GM21576 (cell line): ENCODE results near the gene SMIM36.
"Not testable (repeated sequence)": the region's sequence is repeated elsewhere in the genome, so short reads cannot be mapped to it uniquely, and the experiment has no call there.

ENCODE experiments used
- ATAC-seq: cut with Tn5 transposase; IDR thresholded peaks from one replicate; pipeline ENCODE4 v1.9.1; 2021; ENCODE audit warnings: mild to moderate bottlenecking, moderate library complexity; ENCODE audit not compliant: unreplicated experiment

Gene SMIM36

GRCh38 chr17:55436224-55437158 is 74.8 kb downstream of the SMIM36 start:
- no peak for ATAC-seq

- ATAC-seq: no peak
These were observed 75.8 kb downstream of the SMIM36 start for GRCh38 chr17:55435408-55435807.

GRCh38 chr17:55434721-55435120 is 76.5 kb downstream of the SMIM36 start:
- ATAC-seq: no peak

GRCh38 chr17:55433629-55434422 is 77.4 kb downstream of the SMIM36 start:
- no peak for ATAC-seq

GRCh38 chr17:55433029-55433628 is 78.1 kb downstream of the SMIM36 start:
- no peak for ATAC-seq

- ATAC-seq: no peak
These were observed 78.8 kb downstream of the SMIM36 start for GRCh38 chr17:55432358-55433028.

GRCh38 chr17:55431914-55432313 is 79.3 kb downstream of the SMIM36 start:
- not testable (repeated sequence) for ATAC-seq

- no peak for ATAC-seq
These were observed 80.5 kb downstream of the SMIM36 start for GRCh38 chr17:55430541-55431288.

GRCh38 chr17:55427587-55427882 is 83.7 kb downstream of the SMIM36 start:
- ATAC-seq: peak; percentile 13

- ATAC-seq: peak; percentile 51
These were observed 84.2 kb downstream of the SMIM36 start for GRCh38 chr17:55426851-55427586.

- no peak for ATAC-seq
These were observed 86.2 kb downstream of the SMIM36 start for GRCh38 chr17:55424893-55425540.

- no peak for ATAC-seq
These were observed 87.7 kb downstream of the SMIM36 start for GRCh38 chr17:55423535-55423934.

- not testable (repeated sequence) for ATAC-seq
These were observed 88.5 kb downstream of the SMIM36 start for GRCh38 chr17:55422828-55423164.

GRCh38 chr17:55421179-55421934 is 89.9 kb downstream of the SMIM36 start, which contains the start of gene MMD:
Gene MMD (minus strand): TSS chr17:55421835. CDS start chr17:55421695, 140 bp downstream.
- ATAC-seq: peak; percentile 23

- peak; percentile 20 for ATAC-seq
These were observed 90.5 kb downstream of the SMIM36 start for GRCh38 chr17:55420776-55421178.

GRCh38 chr17:55420067-55420775 is 91.0 kb downstream of the SMIM36 start:
- ATAC-seq: peak; percentile 37

- ATAC-seq: no peak
These were observed 92.6 kb downstream of the SMIM36 start for GRCh38 chr17:55418369-55419268.
